ENCODE measurements around the gene GDF10.

The GDF10 gene

DNA sequence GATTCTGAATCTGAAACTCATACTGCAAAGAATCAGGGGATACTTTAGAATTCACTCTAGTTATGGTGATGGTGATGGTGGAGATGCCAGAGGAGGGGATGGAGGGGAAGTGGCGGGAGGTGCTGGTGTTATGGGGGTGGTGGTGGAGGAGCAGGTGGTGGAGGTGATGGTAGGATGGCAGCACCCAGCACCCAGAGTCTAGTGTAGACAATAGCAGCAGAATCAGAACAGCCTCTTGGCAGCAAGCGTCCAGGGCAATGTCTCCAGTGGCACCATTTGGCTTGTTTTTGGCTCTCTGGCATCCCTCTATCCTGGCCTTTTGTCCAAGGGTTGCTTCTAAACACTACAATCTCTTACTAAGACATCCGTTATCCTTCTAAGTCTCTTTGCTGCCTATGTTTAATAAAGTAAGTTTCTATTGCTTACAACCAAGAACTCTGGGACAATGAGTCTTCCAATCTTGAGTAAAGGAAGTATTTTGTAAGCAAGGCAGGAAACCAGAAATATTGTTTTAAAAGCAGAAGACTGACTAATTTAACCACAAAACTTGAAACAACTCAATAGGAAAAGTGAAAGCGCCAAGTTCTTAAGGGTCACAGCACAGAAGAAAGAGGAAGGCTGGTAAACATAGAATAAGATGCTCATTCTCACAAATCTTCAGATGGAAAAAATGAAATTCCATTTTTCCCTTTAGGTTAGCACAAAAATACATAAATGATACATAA, 42.4 kb upstream of the GDF10 start:
- Histone ChIP-seq H3K27ac (ENCODE audit: insufficient read depth, low read depth, low read length, poor library complexity, severe bottlenecking) (no peak overlapping the region), H3K36me3 (ENCODE audit: control insufficient read depth, insufficient read depth, low read length) (no peaks in the 10 kb centered on the region), H3K4me3 (ENCODE audit: insufficient read depth, low read depth, low read length) (no peak overlapping the region), H3K4me1 (ENCODE audit: control insufficient read depth, insufficient read depth, low read length) (peaks cover 4% of the 10 kb centered on the region), H3K27me3 (ENCODE audit: control insufficient read depth, insufficient read depth, low read length, poor library complexity, severe bottlenecking) (no peaks in the 10 kb centered on the region), H3K9me3 (ENCODE audit: control insufficient read depth, low read length) (no peaks in the 10 kb centered on the region)
- 96% methylated on average over 4 of the region's 4 CpGs for WGBS, 2 experiments

DNA sequence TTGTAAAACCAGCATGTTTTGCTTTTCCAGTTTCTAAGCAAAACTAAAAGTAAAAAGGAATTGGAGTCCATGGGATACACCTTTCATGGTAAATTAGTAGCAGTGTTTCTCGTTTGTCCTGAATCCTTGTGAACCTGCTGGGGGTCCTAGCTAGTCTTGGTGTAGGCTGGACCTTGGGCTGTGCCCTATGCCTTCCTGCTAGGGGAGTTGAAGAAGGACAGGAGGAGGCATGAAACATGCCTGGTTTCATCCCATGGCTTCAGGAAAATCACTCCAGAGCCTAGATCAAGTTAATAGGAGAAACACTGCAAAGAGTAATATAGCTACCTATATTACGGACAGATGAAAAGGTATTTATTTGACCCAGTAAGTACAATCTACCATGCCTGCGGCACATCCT, 41.1 kb upstream of the GDF10 start:
- Histone ChIP-seq H3K27me3 (ENCODE audit: control insufficient read depth, insufficient read depth, low read length, poor library complexity, severe bottlenecking) (no peaks in the 10 kb centered on the region), H3K27ac (ENCODE audit: insufficient read depth, low read depth, low read length, poor library complexity, severe bottlenecking) (no peak overlapping the region), H3K36me3 (ENCODE audit: control insufficient read depth, insufficient read depth, low read length) (no peaks in the 10 kb centered on the region), H3K4me1 (ENCODE audit: control insufficient read depth, insufficient read depth, low read length) (no peaks in the 10 kb centered on the region), H3K4me3 (ENCODE audit: insufficient read depth, low read depth, low read length) (no peak overlapping the region), H3K9me3 (ENCODE audit: control insufficient read depth, low read length) (no peaks in the 10 kb centered on the region)
- WGBS, 2 experiments, result 88 to 97% methylated on average over 3 of the region's 3 CpGs

DNA sequence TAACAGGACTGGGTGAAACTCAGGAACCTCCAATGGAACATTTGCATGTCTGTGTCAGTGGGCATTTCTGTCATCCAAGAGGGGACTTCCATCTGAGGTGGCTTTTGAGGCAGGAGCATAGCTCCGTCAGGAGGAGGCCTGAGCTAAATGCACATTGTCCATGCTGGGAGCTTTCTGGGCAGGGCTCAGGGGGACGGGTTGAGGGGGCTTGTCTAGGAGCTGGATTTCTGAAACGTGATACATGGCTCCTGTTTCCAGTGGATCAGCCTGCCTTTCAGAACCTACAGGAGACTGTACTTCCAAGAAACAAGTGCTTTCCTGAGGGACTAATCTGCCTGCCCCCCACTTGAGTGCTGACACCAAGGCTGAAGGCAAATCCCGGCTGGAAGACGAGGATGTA, 40.5 kb upstream of the GDF10 start:
- Histone ChIP-seq H3K36me3 (ENCODE audit: control insufficient read depth, insufficient read depth, low read length) (no peaks in the 10 kb centered on the region), H3K4me3 (ENCODE audit: insufficient read depth, low read depth, low read length) (no peak overlapping the region), H3K27me3 (ENCODE audit: control insufficient read depth, insufficient read depth, low read length, poor library complexity, severe bottlenecking) (no peaks in the 10 kb centered on the region), H3K27ac (ENCODE audit: insufficient read depth, low read depth, low read length, poor library complexity, severe bottlenecking) (no peak overlapping the region), H3K9me3 (ENCODE audit: control insufficient read depth, low read length) (no peaks in the 10 kb centered on the region), H3K4me1 (ENCODE audit: control insufficient read depth, insufficient read depth, low read length) (no peaks in the 10 kb centered on the region)
- WGBS, 2 experiments, result 81% methylated on average over 5 of the region's 5 CpGs

DNA sequence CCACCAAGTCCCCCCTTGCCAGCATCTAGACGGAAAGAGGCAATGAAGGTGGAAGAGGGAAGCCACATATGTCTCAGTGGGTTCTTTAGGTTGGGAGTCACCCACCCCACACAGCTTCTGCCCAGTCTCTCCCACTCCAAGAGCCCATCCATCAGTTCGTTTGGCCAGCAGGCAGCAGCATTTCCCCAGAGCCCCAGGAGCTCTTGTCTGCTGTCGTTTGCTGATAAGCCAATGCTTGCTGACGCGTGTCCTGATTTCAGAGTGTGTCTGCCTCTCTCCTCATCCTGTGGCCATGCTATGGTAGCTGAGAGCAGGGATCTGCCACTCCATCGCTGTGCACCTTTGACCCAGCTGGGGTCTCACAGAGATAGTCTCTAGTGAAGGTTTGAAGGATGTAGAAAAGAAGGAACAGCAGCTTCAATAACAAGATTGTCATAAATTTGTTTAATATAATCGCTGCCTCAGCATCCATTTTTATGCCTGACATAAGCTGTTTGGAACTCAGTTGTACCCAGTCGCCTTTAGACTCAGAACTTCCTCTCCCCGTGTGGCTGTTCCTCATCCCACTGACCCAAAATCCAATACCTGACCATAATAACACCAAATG, 39.4 kb upstream of the GDF10 start:
- Histone ChIP-seq H3K4me1 (ENCODE audit: control insufficient read depth, insufficient read depth, low read length) (no peaks in the 10 kb centered on the region), H3K27ac (ENCODE audit: insufficient read depth, low read depth, low read length, poor library complexity, severe bottlenecking) (no peak overlapping the region), H3K9me3 (ENCODE audit: control insufficient read depth, low read length) (no peaks in the 10 kb centered on the region), H3K4me3 (ENCODE audit: insufficient read depth, low read depth, low read length) (no peak overlapping the region), H3K36me3 (ENCODE audit: control insufficient read depth, insufficient read depth, low read length) (no peaks in the 10 kb centered on the region), H3K27me3 (ENCODE audit: control insufficient read depth, insufficient read depth, low read length, poor library complexity, severe bottlenecking) (no peaks in the 10 kb centered on the region)
- 81 to 85% methylated on average over 9 of the region's 9 CpGs for WGBS, 2 experiments

DNA sequence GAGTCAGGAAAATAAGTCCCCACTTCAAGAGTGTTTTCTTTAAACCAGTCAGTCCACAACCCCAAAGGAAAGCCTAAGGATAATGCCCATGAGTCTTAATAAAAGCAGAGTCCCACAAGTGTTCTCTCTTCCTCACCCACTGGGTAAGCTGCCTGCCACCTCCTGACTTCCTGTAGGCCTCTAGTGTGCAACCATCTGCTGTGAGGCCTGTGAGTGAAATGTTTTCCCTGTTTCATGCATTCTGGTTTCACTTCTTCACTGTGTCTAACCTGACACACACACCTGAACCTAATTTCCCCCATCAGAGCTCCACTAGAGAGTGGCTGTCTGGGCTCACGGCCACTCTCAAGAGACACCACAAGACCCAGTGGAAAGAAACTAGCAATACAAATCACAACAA, 38.9 kb upstream of the GDF10 start:
- no peaks in the 10 kb centered on the region for H3K36me3 ChIP-seq (ENCODE audit: control insufficient read depth, insufficient read depth, low read length)
- 94 to 100% methylated on average over 1 of the region's 1 CpG for WGBS, 2 experiments

DNA sequence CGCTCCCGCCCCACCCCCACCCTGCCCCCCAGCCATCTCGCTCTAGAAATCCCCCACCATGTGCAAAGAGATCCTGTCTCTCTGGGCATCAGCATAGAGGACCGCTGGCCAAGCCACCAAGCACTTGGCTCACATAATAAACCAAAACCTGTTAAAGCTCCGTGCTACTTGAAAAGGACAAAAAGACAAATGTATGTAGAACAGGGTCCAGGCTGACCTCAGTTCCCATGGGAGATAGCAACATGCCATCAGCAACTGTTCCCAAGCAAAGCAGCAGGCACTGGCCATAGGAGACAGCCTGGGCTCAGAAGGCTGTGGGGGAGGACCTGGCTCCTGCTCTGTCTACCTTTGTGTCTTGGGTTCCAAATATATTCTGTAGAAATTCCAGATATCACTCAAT, 38.4 kb upstream of the GDF10 start:
- Histone ChIP-seq H3K27me3 (ENCODE audit: control insufficient read depth, insufficient read depth, low read length, poor library complexity, severe bottlenecking) (no peaks in the 10 kb centered on the region), H3K36me3 (ENCODE audit: control insufficient read depth, insufficient read depth, low read length) (no peaks in the 10 kb centered on the region), H3K4me3 (ENCODE audit: insufficient read depth, low read depth, low read length) (no peak overlapping the region), H3K9me3 (ENCODE audit: control insufficient read depth, low read length) (no peaks in the 10 kb centered on the region), H3K4me1 (ENCODE audit: control insufficient read depth, insufficient read depth, low read length) (no peaks in the 10 kb centered on the region), H3K27ac (ENCODE audit: insufficient read depth, low read depth, low read length, poor library complexity, severe bottlenecking) (no peak overlapping the region)
- WGBS, 2 experiments, result 97 to 100% methylated on average over 2 to 4 of the region's 5 CpGs

More for the DNA sequence above, 38.9 kb upstream of the GDF10 start:
- no peaks in the 10 kb centered on the region for H3K9me3 ChIP-seq (ENCODE audit: control insufficient read depth, low read length)
- no peaks in the 10 kb centered on the region for H3K4me1 ChIP-seq (ENCODE audit: control insufficient read depth, insufficient read depth, low read length)
- no peak overlapping the region for H3K27ac ChIP-seq (ENCODE audit: insufficient read depth, low read depth, low read length, poor library complexity, severe bottlenecking)
- H3K4me3 ChIP-seq (ENCODE audit: insufficient read depth, low read depth, low read length), result no peak overlapping the region
- no peaks in the 10 kb centered on the region for H3K27me3 ChIP-seq (ENCODE audit: control insufficient read depth, insufficient read depth, low read length, poor library complexity, severe bottlenecking)

DNA sequence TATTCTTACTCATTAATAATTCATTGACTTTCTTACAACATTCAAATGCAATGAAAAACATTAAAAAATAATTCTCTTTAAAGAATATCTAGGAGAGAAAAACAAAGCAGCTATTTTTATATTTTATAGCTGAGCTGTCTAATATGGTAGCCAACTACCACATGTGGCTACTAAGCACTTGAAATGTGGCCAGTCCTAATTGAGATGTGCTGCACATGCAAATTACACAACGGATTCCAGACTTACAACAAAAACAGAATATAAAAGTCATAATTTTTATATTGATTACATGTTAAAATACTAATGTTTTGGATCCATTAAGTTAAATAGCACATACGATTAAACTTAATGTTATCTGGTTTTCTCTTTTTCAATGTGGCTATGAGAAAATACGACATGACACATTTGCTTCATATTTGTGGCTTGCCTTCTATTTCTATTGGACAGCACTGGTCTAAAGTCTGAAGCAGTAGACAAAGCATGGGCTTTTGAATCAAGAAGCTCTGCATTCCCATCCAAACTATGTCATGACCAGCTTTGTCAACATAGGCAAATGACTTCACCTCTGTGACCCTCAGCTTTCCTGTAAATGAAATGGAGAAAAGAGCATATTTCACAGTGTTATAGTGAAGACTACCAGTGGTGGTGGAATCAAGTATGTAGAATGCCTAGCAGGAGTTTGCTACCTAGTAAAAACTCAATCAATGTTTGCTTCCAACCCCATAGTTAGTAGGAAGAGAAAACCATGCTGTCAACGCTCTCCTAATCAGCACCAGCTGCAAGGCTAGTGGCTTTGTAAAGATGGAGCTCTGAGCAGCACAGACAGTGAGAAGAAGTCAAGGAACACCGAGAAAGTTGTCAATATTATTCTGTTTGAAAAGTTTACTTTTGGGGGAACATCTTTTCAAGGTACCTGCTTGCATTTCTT, 37.1 kb upstream of the GDF10 start:
- WGBS, 2 experiments, result 94 to 97% methylated on average over 4 to 5 of the region's 5 CpGs
- Histone ChIP-seq H3K27ac (ENCODE audit: insufficient read depth, low read depth, low read length, poor library complexity, severe bottlenecking) (no peak overlapping the region), H3K4me3 (ENCODE audit: insufficient read depth, low read depth, low read length) (no peak overlapping the region), H3K36me3 (ENCODE audit: control insufficient read depth, insufficient read depth, low read length) (no peaks in the 10 kb centered on the region), H3K4me1 (ENCODE audit: control insufficient read depth, insufficient read depth, low read length) (no peaks in the 10 kb centered on the region), H3K27me3 (ENCODE audit: control insufficient read depth, insufficient read depth, low read length, poor library complexity, severe bottlenecking) (no peaks in the 10 kb centered on the region), H3K9me3 (ENCODE audit: control insufficient read depth, low read length) (no peaks in the 10 kb centered on the region)

DNA sequence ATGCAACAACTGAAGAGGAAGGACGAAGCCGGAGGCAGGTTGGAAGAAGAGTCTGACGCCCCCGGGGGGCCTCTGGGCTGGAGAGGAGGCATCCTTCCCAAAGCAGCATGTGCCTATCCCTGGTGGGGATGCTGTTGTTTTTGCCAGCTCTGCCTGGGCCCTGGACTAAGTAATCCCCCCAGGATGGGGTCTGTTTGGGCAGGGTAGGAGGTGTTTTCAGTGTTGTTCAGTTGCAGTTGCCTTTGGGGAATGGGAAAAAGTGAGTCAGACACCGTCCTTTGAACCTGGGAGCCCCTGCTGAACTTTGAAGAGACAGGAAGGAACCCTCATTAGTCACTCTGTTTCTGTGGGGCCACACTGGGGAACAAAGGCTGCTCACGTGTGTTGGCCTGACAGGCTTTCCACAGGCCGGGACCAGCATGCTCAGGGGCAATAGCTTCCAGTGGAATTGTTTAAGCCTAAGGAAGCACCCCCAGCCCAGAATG, 35.2 kb upstream of the GDF10 start:
- Histone ChIP-seq H3K4me1 (ENCODE audit: control insufficient read depth, insufficient read depth, low read length) (no peaks in the 10 kb centered on the region), H3K9me3 (ENCODE audit: control insufficient read depth, low read length) (no peaks in the 10 kb centered on the region), H3K27me3 (ENCODE audit: control insufficient read depth, insufficient read depth, low read length, poor library complexity, severe bottlenecking) (no peaks in the 10 kb centered on the region), H3K27ac (ENCODE audit: insufficient read depth, low read depth, low read length, poor library complexity, severe bottlenecking) (no peak overlapping the region), H3K4me3 (ENCODE audit: insufficient read depth, low read depth, low read length) (no peak overlapping the region), H3K36me3 (ENCODE audit: control insufficient read depth, insufficient read depth, low read length) (no peaks in the 10 kb centered on the region)
- WGBS, 2 experiments, result 91 to 92% methylated on average over 7 of the region's 7 CpGs

DNA sequence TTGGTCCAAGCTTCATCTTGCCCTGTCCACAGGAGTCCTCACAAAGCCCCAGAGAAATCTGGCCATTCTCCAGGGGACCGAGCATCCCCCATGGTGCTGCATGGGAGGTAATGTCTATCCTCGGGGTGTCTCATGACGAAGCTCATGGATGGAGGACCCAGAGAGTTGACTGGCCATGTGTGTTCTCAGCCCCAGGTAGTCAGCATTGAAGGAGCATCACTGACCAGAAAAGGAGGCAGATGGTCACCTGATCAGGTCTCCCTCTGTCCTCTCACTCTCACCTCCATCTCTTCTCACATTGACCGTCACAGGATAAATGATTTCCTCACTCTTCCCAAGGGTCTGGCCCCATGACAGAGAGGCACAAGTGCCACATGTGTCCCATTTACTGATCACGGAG, 33.4 kb upstream of the GDF10 start:
- Histone ChIP-seq H3K4me3 (ENCODE audit: insufficient read depth, low read depth, low read length) (no peak overlapping the region), H3K36me3 (ENCODE audit: control insufficient read depth, insufficient read depth, low read length) (no peaks in the 10 kb centered on the region), H3K4me1 (ENCODE audit: control insufficient read depth, insufficient read depth, low read length) (no peaks in the 10 kb centered on the region), H3K27ac (ENCODE audit: insufficient read depth, low read depth, low read length, poor library complexity, severe bottlenecking) (no peak overlapping the region), H3K27me3 (ENCODE audit: control insufficient read depth, insufficient read depth, low read length, poor library complexity, severe bottlenecking) (no peaks in the 10 kb centered on the region), H3K9me3 (ENCODE audit: control insufficient read depth, low read length) (no peaks in the 10 kb centered on the region)
- WGBS, 2 experiments, result 92 to 94% methylated on average over 5 of the region's 5 CpGs

DNA sequence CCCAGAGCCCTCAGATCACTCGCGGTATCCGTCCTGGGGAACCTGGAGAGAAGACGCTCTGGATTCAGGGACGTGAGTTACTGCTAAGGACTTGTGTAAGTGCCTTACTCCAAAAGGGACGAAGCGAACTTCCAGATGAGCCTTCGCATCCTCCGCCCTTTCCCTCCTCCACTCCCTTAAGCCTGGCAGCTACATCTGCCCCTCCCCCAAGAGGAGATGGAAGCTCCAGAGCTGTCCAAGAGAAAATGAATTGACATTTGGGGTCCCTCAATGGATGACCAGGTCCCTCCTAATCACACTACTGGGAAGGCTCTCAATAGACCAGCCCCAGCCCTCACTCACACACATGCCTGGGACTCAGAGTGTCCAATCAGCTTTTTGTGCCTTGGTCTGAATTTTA, 31.3 kb upstream of the GDF10 start:
- H3K36me3 ChIP-seq (ENCODE audit: control insufficient read depth, insufficient read depth, low read length), result no peaks in the 10 kb centered on the region
- H3K4me3 ChIP-seq (ENCODE audit: insufficient read depth, low read depth, low read length), result no peak overlapping the region
- WGBS, 2 experiments, result 91 to 94% methylated on average over 9 of the region's 9 CpGs
- H3K27ac ChIP-seq (ENCODE audit: insufficient read depth, low read depth, low read length, poor library complexity, severe bottlenecking), result no peak overlapping the region
- H3K4me1 ChIP-seq (ENCODE audit: control insufficient read depth, insufficient read depth, low read length), result no peaks in the 10 kb centered on the region
- no peaks in the 10 kb centered on the region for H3K27me3 ChIP-seq (ENCODE audit: control insufficient read depth, insufficient read depth, low read length, poor library complexity, severe bottlenecking)
- H3K9me3 ChIP-seq (ENCODE audit: control insufficient read depth, low read length), result no peaks in the 10 kb centered on the region
